ENCODE measurements around the gene FYN.
"Not testable (repeated sequence)": the region's sequence is repeated elsewhere in the genome, so short reads cannot be mapped to it uniquely, and the experiment has no call there.

The FYN gene

DNA sequence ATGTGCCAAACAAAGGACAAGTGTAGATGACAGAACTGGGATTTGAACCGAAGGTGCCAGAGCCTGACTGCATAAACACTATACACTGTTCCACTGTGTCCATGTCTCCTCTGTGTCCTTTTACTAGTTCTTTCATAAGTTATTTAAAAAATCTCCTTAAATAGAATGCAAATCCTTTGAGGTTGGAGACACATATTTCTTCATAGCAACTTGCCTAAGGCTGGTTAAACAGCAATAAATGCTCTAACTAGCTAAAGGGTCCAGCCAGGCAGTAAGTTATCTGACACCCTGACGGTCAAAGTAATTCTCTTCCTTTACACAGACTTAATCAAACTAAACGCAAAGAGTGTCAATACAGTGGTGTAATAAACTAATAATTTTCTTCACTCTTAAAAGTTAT lies 191.4 kb downstream of the FYN start:
- no peak for DNase-seq (ENCODE audit: low read depth, low spot score)
- Histone ChIP-seq H3K4me3 (no peak overlapping the region), H3K27ac (no peak overlapping the region), H3K36me3 (ENCODE audit: insufficient read depth, low read length) (peaks cover 53% of the 10 kb centered on the region), H3K9ac (ENCODE audit: insufficient read length) (no peak overlapping the region), H3K9me3 (ENCODE audit: low read depth, low read length) (no peaks in the 10 kb centered on the region)
- TF ChIP-seq FOXP2 (optimal IDR thresholded peaks at IDR 0.05; ENCODE audit: control extremely low read depth, extremely low read length, insufficient read depth) = no peak
- TF ChIP-seq POLR2AphosphoS5 (IDR thresholded peaks at IDR 0.05; ENCODE audit: borderline replicate concordance, low read depth, low read length) = no peak
- no peak for TF ChIP-seq EZH2 (IDR thresholded peaks at IDR 0.05)

DNA sequence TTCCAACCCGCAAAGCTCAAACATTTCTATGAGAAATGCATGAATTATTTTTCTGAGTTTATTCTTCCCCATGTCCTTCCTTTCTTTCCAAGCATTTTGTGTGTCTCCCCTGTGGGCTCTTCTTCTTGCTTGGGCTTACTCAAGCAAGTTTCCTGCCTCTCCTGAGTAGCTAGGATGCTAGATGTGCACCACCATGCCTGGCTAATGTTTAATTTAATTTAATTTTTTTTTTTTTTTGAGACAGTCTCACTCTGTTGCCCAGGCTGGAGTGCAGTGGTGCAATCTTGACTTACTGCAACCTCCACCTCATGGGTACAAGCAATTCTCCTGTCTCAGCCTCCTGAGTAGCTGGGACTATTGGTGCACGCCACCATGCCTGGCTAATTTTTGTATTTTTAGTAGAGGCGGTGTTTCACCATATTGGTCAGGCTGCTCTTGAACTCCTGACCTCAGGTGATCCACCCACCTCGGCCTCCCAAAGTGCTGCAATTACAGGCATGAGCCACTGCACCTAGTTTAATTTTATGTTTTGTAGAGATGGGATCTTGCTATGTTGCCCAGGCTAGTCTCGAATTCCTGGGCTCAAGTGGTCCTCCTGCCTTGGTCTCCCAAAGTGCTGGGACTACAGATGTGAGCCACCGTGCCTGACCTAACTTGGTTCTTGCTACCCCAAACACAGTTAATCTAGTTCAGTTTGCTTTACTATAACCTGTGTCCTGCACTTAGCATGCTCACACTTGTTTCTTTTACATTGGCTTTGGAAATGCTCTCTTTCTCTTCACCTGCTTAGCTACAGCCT lies 192.2 kb downstream of the FYN start:
- H3K4me3 ChIP-seq; H3K9ac ChIP-seq (ENCODE audit: insufficient read length); DNase-seq (ENCODE audit: low read depth, low spot score); H3K9me3 ChIP-seq (ENCODE audit: low read depth, low read length); H3K27ac ChIP-seq: not testable (repeated sequence)
- H3K36me3 ChIP-seq (ENCODE audit: insufficient read depth, low read length) = peaks cover 55% of the 10 kb centered on the region

DNA sequence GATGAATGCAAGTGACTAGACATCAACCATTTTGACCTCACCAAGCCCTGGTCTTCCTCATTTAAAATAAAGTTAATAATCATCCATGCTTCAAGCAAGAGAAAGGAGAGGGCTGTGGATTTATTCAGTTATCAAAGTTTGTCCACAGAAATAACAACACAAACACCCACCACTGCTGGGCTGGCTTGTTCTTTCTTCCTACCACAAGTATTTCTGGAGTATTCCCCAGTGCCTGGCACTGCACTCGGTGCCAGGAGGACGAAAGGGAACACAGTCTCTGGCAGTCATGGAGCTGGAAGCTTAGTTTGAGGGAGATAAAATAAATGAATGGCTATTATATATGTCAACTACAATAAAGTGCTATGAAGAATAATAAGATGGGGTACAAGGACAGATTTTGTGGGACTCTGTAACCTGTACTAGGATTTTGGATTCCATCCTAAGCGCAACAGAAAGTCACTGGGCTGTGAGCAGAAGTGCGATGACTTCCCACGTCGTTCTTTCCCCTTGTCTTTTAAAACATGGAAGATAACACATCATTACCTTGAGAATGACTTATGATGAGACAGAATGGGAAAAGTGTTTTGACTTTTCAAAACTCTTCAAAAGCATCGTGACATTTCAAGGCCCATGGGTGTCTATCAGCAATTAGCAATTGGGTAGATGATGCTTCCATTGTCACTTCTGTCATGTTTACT lies 193.1 kb downstream of the FYN start:
- H3K9ac ChIP-seq (ENCODE audit: insufficient read length) = no peak overlapping the region
- TF ChIP-seq POLR2AphosphoS5 (IDR thresholded peaks at IDR 0.05; ENCODE audit: borderline replicate concordance, low read depth, low read length) (no peak), EZH2 (IDR thresholded peaks at IDR 0.05) (no peak), FOXP2 (optimal IDR thresholded peaks at IDR 0.05; ENCODE audit: control extremely low read depth, extremely low read length, insufficient read depth) (no peak)
- H3K4me3 ChIP-seq = no peak overlapping the region
- no peaks in the 10 kb centered on the region for H3K9me3 ChIP-seq (ENCODE audit: low read depth, low read length)
- H3K36me3 ChIP-seq (ENCODE audit: insufficient read depth, low read length) = peaks cover 49% of the 10 kb centered on the region
- no peak overlapping the region for H3K27ac ChIP-seq
- no peak for DNase-seq (ENCODE audit: low read depth, low spot score)

DNA sequence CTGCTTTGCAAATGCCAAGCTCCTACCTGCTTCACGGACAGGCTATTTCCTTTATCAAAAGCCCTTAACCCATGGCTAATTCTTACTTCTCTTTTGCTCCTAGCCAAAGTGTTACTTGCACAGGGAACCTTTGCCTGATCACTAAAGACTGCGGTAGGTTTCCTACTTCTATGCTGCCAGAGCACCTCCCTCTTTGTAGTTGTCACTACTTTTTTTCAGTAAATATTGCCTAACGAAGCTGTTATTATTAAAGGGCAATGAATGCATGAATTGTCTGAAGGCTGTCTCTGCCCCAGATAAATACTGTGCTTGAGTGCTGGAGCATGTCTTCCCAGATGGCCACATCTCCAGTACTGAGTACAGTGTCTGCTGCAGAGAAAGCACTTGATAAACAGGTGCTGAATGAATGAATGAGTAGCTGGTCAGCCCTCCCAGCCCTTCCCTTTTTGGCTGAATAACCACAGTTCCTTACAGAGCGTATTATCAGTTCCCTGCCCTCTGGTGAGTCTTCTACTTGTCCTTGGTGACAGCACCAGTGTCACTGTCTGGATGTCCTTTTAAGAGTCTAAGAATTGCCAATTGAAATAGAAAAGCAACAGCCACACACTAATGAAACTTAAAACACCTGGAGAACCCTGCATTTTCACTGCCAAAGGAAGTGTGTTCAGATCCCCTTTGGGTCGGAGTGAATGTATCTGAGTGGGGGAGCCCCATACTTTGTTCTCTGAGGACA lies 194.0 kb downstream of the FYN start:
- H3K36me3 ChIP-seq (ENCODE audit: insufficient read depth, low read length) = peaks cover 44% of the 10 kb centered on the region
- H3K9ac ChIP-seq (ENCODE audit: insufficient read length) = no peak overlapping the region
- no peak for DNase-seq (ENCODE audit: low read depth, low spot score)
- no peaks in the 10 kb centered on the region for H3K9me3 ChIP-seq (ENCODE audit: low read depth, low read length)
- H3K4me3 ChIP-seq = no peak overlapping the region
- no peak overlapping the region for H3K27ac ChIP-seq
- TF ChIP-seq EZH2 (IDR thresholded peaks at IDR 0.05) (no peak), FOXP2 (optimal IDR thresholded peaks at IDR 0.05; ENCODE audit: control extremely low read depth, extremely low read length, insufficient read depth) (no peak), POLR2AphosphoS5 (IDR thresholded peaks at IDR 0.05; ENCODE audit: borderline replicate concordance, low read depth, low read length) (no peak)

DNA sequence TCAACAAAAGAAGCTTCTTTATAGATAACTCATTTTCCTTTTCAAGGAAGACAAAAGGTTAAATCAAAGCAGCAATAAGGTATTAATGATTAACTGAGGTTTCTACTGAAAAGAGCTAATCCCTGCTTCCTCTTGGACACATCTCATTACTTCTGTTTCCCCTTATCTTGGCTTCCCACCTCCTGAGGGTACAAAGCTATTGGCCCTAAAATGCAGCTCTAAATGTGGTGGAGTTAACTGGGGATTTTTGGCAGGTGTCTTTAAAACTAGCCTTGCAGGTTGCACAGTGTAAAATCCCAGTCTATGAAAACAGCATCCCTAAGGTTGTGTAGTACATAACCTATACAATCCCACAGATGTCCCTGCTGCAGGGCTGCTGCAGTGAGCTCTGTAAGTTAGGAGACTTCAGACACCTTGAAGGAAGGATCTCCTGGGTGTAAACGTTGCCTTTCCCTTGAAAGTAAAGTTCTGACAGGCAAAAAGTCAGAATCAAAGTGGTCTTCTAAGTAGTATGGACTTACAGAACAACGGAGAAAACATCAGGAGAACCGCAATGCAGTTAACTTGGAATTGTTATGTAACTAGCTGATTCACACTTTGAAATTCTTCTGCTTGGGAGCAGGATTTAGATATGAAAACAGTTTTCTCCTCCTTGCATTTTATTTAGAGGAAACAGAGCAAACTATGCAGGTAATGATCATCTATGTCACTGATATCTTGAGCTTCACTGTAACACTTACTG lies 195.8 kb downstream of the FYN start:
- Histone ChIP-seq H3K27ac (no peak overlapping the region), H3K9me3 (ENCODE audit: low read depth, low read length) (no peaks in the 10 kb centered on the region), H3K4me3 (no peak overlapping the region), H3K9ac (ENCODE audit: insufficient read length) (no peak overlapping the region), H3K36me3 (ENCODE audit: insufficient read depth, low read length) (peaks cover 51% of the 10 kb centered on the region)
- TF ChIP-seq EZH2 (IDR thresholded peaks at IDR 0.05) (no peak), POLR2AphosphoS5 (IDR thresholded peaks at IDR 0.05; ENCODE audit: borderline replicate concordance, low read depth, low read length) (no peak), FOXP2 (optimal IDR thresholded peaks at IDR 0.05; ENCODE audit: control extremely low read depth, extremely low read length, insufficient read depth) (no peak)
- no peak for DNase-seq (ENCODE audit: low read depth, low spot score)

DNA sequence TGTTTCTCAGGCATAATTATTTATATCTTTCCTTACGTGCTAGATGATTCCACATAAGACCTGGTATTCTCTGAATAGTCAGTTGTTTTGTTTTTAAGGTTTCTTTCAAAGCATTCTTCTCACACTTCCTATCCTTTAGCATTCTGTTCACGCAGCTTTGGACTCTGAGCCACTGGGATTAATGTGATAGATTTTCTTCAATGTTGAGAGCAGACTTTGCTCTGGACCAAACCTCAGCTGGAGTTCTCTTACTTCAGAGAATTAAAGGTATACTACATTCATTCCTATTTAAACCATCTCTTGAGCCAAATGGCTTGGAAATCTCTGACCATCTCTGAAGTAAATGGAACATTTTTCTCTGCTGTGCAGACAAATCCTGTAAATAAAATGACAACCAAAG lies 196.9 kb downstream of the FYN start:
- DNase-seq (ENCODE audit: low read depth, low spot score) = no peak
- H3K27ac ChIP-seq = no peak overlapping the region
- TF ChIP-seq EZH2 (IDR thresholded peaks at IDR 0.05) (no peak), FOXP2 (optimal IDR thresholded peaks at IDR 0.05; ENCODE audit: control extremely low read depth, extremely low read length, insufficient read depth) (no peak)
- H3K4me3 ChIP-seq = no peak overlapping the region
- H3K9me3 ChIP-seq (ENCODE audit: low read depth, low read length) = no peaks in the 10 kb centered on the region
- peaks cover 54% of the 10 kb centered on the region for H3K36me3 ChIP-seq (ENCODE audit: insufficient read depth, low read length)
- H3K9ac ChIP-seq (ENCODE audit: insufficient read length) = no peak overlapping the region

DNA sequence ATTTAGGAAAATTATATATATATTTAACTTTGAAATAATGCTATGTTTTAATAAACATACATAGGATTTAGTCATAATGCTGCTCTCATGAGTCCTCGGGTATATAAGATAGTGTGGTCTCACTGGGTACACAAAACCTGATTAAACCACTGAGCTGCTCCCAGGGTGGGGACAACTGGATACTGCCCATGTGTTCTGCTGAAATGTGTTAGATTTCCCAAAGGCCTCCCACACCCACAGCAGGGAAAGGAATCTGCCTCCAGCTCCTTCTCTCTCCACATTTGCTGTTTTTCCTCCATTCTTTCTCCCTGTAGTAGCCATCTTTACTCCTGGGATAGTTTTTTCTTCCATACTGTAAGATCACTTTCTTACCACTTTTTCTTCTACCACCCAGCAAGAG lies 198.4 kb downstream of the FYN start:
- Histone ChIP-seq H3K36me3 (ENCODE audit: insufficient read depth, low read length) (peaks cover 66% of the 10 kb centered on the region), H3K9me3 (ENCODE audit: low read depth, low read length) (no peaks in the 10 kb centered on the region), H3K27ac (no peak overlapping the region), H3K9ac (ENCODE audit: insufficient read length) (no peak overlapping the region), H3K4me3 (no peak overlapping the region)
- DNase-seq (ENCODE audit: low read depth, low spot score) = no peak
- TF ChIP-seq EZH2 (IDR thresholded peaks at IDR 0.05) (no peak), FOXP2 (optimal IDR thresholded peaks at IDR 0.05; ENCODE audit: control extremely low read depth, extremely low read length, insufficient read depth) (no peak), POLR2AphosphoS5 (IDR thresholded peaks at IDR 0.05; ENCODE audit: borderline replicate concordance, low read depth, low read length) (no peak)

DNA sequence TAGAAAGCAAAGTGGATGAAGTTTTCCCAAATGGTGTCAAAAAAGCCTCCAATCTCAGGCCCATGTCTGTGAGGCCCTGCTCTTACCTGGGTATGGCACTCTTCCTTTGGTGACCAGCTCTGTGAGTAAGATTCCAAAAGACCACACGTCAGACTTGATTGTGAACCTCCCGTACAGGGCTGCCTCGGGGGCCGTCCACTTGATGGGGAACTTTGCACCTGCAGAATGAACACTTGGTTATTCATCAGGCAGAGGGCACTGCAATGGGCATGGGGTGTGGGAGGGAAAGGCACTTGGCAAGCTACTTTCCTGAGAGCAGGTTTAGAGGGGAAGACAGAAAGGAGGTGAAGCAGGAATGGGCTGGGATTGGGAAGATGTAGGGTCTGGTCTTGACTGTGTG lies 198.8 kb downstream of the FYN start:
- Histone ChIP-seq H3K27ac (no peak overlapping the region), H3K9ac (ENCODE audit: insufficient read length) (no peak overlapping the region), H3K9me3 (ENCODE audit: low read depth, low read length) (no peaks in the 10 kb centered on the region), H3K36me3 (ENCODE audit: insufficient read depth, low read length) (peaks cover 66% of the 10 kb centered on the region), H3K4me3 (no peak overlapping the region)
- TF ChIP-seq POLR2AphosphoS5 (IDR thresholded peaks at IDR 0.05; ENCODE audit: borderline replicate concordance, low read depth, low read length) = no peak
- no peak for TF ChIP-seq FOXP2 (optimal IDR thresholded peaks at IDR 0.05; ENCODE audit: control extremely low read depth, extremely low read length, insufficient read depth)
- no peak for TF ChIP-seq EZH2 (IDR thresholded peaks at IDR 0.05)
- no peak for DNase-seq (ENCODE audit: low read depth, low spot score)
